ENCODE data around the gene IFNA8. TPM values are rescaled to one million over a fixed set of nuclear protein-coding genes. Genes with fewer than 3 reads are reported as not detected.
A peak's percentile ranks its signal among the peaks of the same experiment; 100 is the strongest.

Gene IFNA8
- total and polyA plus RNA-seq, 8 donors: not detected

GRCh38 chr9:21383627-21384026 lies 25.3 kb upstream of the IFNA8 start:
- Histone ChIP-seq H3K36me3 (no peaks in the 10 kb centered on the region), H3K4me1 (peaks cover 0 to 6% of the 10 kb centered on the region in 2 donors), H3K27me3 (peaks cover 12 to 66% of the 10 kb centered on the region in 2 donors), H3K9me3 (no peaks in the 10 kb centered on the region), H3K4me3 (no peak overlapping the region), H3K27ac (no peak overlapping the region)
- no peak for ATAC-seq
- no peak for TF ChIP-seq CTCF (IDR thresholded peaks at IDR 0.05)
- no peak for DNase-seq
- intact Hi-C loops (cut with DNase I): no loop called here

DNA sequence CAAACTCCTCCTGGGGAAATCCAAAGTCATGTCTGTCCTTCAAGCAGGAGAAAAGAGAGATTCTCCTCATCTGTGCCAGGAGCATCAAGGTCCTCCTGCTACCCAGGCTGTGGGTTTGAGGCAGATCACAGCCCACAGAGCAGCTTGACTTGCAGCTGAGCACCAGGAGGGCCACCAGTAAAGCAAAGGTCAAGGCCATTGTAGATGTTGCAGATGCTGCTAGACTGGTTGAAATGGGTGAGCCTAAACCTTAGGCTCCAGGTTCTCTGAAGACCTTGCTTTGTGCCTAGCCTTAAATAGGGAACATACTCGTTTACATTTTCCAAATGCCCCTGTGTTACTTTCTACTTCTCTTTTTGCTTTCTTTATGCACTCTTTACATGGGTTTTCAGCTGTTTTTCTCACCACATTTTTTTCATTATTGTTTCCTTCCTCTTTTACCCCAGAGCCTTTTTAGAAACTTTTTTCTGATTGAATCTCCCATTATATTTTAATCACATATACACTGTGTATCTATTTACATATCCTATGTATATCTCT lies 23.7 kb upstream of the IFNA8 start, which contains the start of gene IFNA2:
IFNA2 (minus strand) TSS at position 268 of the 540 bp plus-strand sequence; CDS start at position 199, 69 bp downstream.
- H3K27ac ChIP-seq: no peak within 1 kb of the TSS
- DNase-seq: no peak
- no peak for TF ChIP-seq CTCF (IDR thresholded peaks at IDR 0.05)
- H3K4me3 ChIP-seq: no peak within 1 kb of the TSS
- H3K9me3 ChIP-seq: no peaks in the 10 kb centered on the region
- H3K36me3 ChIP-seq: no peaks in the 10 kb centered on the region
- H3K4me1 ChIP-seq: peaks cover 0 to 6% of the 10 kb centered on the region in 2 donors
- peaks cover 25 to 76% of the 10 kb centered on the region in 2 donors for H3K27me3 ChIP-seq
- ATAC-seq: no peak
- intact Hi-C loops (cut with DNase I): no loop called here

GRCh38 chr9:21392270-21392669 lies 16.6 kb upstream of the IFNA8 start:
- no peak for DNase-seq
- no peak for ATAC-seq
- Histone ChIP-seq H3K4me3 (no peak overlapping the region), H3K4me1 (peaks cover 0 to 7% of the 10 kb centered on the region in 2 donors), H3K36me3 (no peaks in the 10 kb centered on the region), H3K27ac (no peak overlapping the region), H3K9me3 (no peaks in the 10 kb centered on the region), H3K27me3 (peaks cover 55 to 97% of the 10 kb centered on the region in 2 donors)
- no peak for TF ChIP-seq CTCF (IDR thresholded peaks at IDR 0.05)
- intact Hi-C loops (cut with DNase I): loop anchor here in 1 of 2 donors (10.0 kb wide), 1 partner anchor 77 kb away; no protein-coding TSS in a partner anchor

GRCh38 chr9:21395778-21396717 lies 12.9 kb upstream of the IFNA8 start:
- DNase-seq: peak; percentile 34 to 89 (median 49)
- Histone ChIP-seq H3K27me3 (peaks cover 34 to 83% of the 10 kb centered on the region in 2 donors), H3K4me1 (peaks cover 0 to 7% of the 10 kb centered on the region in 2 donors), H3K27ac (no peak overlapping the region), H3K4me3 (peak overlapping the region; percentile 27 to 36), H3K9me3 (no peaks in the 10 kb centered on the region), H3K36me3 (no peaks in the 10 kb centered on the region)
- peak; percentile 68 for TF ChIP-seq CTCF (IDR thresholded peaks at IDR 0.05)
- peak; percentile 75 for ATAC-seq
- intact Hi-C loops (cut with DNase I): loop anchor here in 1 of 2 donors (10.0 kb wide), 1 partner anchor 81 kb away; no protein-coding TSS in a partner anchor
